ENCODE measurements around the gene GPR78.

DNA sequence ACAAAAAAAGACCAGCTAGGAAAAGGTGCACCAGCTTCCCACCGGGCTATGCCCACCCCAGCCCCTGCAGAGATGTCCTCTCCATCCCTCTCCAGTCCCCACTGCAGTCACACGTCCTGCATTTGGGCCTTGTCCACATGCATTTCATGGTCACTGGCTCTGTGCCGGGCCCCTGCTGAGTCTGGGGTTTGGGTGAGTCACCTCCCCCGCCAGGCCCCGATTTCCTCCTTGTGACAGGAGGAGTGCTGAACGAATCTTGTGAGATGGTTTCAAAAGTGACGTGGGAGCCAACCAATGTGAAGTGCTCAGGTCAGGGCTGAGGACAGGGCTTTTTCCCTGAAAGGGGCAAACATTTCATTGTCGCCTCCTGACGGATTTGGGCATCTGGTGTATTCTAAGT lies 19.5 kb downstream of the GPR78 start:
- TF ChIP-seq, protein P1, sequence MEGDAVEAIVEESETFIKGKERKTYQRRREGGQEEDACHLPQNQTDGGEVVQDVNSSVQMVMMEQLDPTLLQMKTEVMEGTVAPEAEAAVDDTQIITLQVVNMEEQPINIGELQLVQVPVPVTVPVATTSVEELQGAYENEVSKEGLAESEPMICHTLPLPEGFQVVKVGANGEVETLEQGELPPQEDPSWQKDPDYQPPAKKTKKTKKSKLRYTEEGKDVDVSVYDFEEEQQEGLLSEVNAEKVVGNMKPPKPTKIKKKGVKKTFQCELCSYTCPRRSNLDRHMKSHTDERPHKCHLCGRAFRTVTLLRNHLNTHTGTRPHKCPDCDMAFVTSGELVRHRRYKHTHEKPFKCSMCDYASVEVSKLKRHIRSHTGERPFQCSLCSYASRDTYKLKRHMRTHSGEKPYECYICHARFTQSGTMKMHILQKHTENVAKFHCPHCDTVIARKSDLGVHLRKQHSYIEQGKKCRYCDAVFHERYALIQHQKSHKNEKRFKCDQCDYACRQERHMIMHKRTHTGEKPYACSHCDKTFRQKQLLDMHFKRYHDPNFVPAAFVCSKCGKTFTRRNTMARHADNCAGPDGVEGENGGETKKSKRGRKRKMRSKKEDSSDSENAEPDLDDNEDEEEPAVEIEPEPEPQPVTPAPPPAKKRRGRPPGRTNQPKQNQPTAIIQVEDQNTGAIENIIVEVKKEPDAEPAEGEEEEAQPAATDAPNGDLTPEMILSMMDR (IDR thresholded peaks at IDR 0.05; ENCODE audit: low read depth, low read length) = no peak
- no peak for TF ChIP-seq EZH2phosphoT487 (IDR thresholded peaks at IDR 0.05; ENCODE audit: low read depth)
